Endometrial microvascular endothelial cells (primary cell): Measurements from ENCODE around the gene TMEM106C. TPM values are rescaled to one million over a fixed set of nuclear protein-coding genes. Genes with fewer than 3 reads are reported as not detected.

Experiments used
- in situ Hi-C: cut with HindIII; loops from 2 replicates; pipeline ENCODE4 v1.10.0; 2017; ENCODE audit warnings: low sequenced_read_pairs, low pct_unique_long_range_greater_than_20kb; ENCODE audit errors: inconsistent ontology term
- total RNA-seq: library from RNA; depleted of rRNA; stranded (reverse); fragments of >200 nt; gene quantifications from one replicate; pipeline ENCODE4 v1.2.3, GENCODE V29; 2015; ENCODE audit errors: inconsistent ontology term

Gene TMEM106C
- total RNA-seq, 1 donor from 2014 or later, result 115 TPM

DNA sequence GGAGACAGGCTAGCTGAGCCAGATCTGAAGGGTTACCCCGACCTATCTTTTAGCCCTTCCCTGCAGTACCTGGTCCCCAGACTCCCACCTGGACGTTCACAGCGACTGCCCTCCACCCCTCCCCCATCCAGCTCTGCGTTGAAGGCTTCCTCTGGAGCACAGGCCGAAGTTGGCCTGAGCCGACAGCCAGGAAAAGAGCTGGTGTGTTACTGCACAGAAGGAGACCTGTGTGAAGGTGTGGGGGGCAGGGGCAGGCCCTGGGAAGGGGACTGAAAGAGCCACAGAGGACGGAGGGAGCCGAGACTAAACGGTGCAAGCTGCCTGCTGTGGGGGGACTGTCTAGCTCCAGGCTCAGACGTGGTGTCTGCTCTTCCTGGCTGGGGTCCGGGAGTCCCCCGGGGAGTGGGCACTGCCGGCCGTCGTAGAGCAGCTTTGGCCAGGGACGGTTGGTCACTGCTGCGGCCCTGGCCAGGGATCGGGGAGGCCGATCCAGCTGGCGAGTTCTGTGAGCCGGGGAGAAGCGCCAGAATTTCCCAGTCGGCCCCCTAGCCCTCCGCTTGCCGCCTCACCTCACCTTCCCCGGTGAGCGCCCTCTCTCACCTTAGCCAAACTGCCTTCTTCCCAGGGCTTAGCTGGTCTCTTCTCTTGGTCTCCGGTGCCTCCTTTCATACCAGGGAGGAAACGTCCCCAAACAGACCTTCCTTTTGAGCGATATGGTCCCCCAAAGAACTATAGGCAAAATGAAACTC is 41.8 kb downstream of the TMEM106C start:
- in situ Hi-C loops, result no loop called here

DNA sequence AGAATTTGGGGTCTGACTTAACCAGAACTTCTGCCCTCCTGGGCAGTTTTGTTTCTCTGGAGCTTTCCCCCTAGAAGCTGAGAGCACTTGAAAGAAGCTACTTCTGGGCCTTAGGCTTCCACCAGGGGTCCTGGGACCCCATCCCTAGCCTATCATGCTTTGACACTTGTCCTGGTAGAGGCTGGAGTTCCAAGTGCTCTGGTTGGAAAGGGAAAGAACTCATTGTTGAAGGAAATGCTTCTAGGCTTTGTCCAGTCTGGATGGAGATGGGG is 42.3 kb downstream of the TMEM106C start:
- in situ Hi-C loops, result no loop called here

DNA sequence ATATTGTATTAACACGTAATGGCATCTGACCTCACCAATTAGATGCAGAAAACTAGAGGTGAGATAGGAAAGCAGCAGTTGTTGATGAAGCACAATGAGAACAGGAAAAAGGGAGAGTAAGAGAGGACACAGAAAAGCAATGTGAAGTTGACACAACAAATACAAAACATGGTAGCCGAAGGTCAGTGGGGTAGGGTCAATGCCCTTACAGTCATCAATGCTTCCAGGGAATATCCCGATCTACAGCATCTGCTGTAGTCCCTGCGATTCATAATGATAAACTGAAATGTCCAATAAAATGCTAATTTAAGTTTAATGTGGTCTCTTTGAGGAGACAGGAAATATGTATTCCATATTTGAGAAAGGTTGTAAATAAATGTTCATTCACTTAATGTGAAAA is 43.8 kb downstream of the TMEM106C start:
- in situ Hi-C loops, result no loop called here

DNA sequence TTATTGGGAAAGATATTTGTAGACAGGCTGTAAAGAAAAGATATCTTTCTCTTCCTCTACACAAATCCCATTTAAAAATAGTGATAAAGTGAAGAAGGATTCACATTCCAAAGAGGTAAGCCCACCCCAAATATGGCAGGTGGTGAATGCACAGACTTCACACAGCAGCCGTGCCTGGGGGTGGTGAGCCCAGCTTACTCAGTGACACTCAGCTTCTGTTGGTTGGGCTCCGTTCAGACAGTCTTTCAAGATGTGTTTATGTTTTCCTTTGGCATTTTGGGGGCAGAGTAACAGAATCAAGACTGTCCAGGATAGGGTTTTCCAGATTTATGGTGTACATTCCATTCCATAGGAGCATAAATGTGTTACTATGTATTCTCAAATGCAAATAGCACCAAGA is 45.0 kb downstream of the TMEM106C start:
- in situ Hi-C loops, result no loop called here

DNA sequence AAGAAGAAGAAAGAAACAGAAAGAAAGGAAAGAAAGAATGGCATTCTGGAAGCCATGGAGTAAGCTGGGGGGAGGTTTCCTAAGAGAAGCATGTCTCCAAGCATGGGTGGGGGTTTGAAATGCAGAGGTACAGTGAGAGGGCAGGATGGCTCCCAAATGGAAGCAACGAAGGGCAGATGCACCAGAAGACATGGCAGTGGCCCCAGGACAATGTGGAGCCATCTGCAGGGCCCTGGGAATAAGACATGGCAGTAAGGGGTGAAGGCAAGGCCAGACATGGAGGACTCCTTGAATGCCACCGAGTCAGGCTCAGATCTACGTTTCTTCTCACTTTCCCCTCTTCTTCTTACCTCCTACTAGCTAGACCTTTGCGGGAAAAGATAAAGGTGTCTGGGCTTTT is 45.6 kb downstream of the TMEM106C start:
- in situ Hi-C loops, result no loop called here

DNA sequence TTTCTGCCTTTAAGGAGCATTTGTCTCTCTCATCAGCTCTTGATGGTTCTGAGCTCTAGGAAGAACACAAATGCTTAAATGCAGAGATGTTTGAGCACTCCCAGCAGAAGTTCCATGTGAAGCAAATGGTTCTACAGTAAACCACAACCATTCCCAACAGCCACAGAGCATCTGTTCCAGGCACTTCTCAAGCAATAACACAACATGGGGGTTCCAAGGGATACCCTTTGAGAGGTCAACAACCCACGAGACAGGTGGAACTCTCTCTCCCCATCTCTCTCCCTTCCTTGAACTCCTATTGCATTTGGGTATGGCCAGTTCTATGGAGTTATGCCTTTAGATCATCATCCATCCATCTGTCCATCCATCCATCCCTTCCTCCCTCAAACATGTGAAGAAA is 46.1 kb downstream of the TMEM106C start:
- in situ Hi-C loops, result no loop called here

DNA sequence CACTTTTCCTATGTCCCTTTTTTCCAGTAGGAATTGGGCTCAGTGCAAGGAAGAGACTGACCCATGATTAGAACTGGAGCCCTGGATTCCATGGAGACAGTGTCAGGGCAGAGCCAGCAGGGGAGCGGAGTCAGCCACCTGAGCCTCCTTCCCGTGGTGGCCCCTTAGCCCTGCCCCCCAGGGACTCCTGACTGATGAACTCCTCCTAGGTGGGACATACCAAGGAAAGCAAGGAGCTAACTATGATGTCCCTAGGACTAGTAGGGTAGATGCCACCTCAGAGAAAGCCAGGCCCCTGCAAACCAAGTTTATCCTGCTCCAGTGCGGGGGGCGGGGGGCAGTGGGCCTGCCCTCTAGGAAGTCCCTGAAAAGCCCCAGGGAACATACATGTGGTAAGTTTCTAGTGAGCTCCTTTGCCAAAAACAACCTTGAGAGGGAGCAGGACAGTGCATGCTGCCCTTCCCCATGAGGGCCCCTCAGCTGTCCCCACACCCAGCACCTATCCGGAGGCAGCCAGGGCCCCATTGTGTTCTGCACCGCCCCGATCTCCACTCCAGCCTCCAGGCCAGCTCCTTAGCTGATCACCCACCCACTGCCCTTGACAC is 47.1 kb downstream of the TMEM106C start:
- in situ Hi-C loops, result no loop called here

DNA sequence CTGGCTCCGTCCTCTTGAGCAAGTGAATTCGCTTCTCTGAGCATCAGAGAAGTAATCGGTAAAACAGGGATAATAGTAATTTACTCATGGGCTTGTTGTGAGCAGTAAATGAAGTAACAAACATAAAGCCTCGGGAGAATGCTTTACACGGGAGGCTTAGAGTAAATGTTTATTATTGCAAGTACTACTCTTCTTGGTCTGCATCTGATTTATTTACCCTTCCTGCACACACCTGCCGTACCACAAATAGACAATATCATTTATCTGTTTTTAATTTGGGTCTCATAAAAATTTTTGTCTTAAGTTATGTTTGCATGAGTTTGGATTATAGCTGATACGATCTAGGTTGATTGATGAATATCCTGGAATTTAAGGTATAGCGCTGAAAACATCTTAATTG is 48.7 kb downstream of the TMEM106C start:
- in situ Hi-C loops, result no loop called here

DNA sequence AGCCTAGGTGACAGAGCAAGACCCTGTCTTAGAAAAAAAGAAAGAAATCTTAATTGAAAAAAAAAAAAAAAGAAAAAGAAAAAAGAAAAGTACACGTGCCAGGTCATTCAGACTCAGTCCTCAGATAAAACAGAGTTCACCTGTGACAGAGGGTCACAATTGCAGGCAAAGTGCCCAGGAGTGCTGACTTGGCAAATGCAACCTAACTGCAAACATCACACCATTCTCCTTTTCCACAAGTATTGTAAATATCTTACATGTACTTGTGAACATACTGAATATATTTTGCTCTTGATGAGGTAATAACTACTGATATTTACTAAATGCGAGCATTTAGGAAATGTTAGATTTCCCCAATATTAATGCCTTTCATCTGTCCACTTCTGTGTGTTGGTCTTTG is 49.9 kb downstream of the TMEM106C start:
- in situ Hi-C loops, result no loop called here

DNA sequence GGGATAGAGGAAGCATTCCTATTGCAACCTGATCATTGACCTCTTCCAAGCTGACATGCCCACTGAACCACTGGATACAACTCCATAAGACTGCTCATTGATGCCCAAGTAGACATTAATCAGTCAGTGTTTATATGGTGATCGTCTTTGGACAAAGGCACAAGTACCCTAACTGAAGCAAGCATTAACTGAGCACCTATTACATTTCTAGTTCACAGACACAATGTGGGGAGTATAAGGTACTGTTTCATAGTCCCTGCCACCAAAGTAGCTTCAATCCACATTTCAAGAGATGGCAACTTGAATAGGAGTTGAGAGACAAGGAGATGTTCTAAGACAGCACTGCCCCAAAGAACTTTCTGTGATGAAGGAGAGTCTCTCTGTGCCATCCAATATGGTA is 51.7 kb downstream of the TMEM106C start:
- in situ Hi-C loops, result no loop called here

DNA sequence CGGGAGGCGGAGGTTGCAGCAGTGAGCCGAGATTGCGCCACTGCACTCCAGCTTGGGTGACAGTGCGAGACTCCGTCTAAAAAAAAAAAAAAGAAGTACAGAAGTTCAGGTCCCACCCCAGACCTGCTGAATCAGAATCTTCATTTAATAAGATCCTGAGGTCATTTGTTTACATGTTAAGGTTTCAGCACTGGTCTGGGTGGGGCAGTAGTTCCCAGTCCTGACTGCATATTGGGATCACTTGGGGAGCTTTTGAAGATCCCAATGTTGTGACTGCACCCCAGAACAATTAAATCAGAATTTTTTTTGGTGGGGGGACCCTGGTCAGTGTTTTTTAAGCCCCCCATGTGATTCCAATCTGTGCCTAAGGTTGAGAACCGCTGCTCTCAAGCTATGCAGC is 52.6 kb downstream of the TMEM106C start:
- in situ Hi-C loops, result no loop called here

DNA sequence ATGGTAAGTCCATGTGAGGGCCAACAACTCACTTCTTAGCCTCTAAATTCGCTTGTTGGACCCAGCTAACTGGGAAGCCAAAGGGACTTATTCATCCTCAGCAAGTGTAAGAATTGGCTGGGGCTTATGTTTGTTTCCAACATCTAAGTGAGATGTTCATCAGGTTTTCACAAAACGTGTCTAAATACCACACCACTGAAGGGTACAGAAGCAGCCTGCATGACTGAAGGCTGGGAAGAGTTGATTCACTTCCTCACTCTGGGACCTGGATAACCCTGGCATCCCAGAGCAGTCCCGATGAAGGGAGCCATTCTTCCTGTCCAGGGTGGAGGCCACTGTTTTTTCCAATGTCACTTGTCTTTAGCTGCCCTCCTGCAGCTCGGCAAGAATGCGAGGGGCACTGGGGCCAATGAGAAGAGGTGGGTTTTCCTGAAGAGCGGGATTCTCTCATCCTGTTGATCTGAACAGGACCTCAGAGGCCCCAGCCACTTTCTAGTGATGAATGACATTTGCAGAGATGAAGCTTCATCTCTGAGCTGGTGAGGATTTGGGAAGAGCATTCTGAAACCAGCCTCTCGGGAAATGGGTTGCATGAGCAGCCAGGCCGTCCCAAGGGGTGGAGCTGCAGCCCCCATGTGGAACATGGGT is 53.1 kb downstream of the TMEM106C start:
- in situ Hi-C loops, result no loop called here

DNA sequence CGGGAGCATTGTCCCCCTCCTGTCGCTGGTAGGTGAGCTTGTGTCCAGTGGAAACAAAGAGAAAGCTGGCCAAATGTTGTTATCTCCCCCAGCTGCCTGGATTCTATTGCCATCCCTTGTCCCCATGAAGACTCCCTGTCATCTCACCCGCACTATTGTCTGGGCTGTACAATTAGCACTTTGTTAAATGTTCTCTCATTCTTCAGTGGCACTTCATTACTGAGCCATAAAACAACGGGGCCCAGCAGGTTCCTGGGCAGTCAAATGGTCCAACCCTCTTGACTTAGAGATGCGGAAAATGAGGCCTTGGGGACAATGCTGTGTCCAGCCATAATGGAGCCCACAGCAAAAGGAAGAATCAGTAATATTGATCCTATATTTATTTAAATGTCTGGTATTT is 54.1 kb downstream of the TMEM106C start:
- in situ Hi-C loops, result no loop called here

DNA sequence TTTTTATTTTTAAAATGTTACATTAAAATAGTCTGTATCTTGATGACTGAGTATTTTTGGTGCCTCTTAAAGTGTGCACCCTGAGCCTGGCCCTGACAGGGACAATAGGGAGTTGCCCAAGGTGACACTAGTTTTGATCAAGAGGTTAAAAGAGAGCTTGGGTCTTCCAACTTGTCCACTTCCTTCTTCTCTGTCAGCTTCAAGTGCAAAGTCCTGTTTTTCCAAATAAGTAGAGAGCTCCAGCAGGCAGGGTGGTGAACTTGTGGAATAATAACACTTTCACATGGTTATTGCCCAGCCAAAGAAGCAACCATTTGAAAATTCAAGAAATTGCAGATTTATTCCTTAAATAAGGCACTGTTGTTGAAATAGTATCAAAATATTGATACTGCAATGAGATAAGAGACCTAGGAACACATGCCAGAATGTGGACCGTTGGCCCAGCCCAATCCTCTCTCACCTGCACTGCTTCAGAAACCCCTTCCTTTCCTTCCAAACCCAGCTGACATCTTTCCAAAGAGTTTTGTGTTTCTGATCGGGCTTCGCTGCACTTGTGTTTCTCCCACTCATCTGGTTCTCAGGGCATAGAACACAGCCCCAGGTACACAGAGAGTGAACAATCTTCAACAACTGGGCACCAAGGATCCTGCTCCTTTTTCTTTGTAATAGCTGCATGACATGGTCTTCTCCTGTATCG is 54.7 kb downstream of the TMEM106C start:
- in situ Hi-C loops, result no loop called here

Other genes with a start within 250 kb of the TMEM106C start
- gene ENDOU, start 238.1 kb upstream of the TMEM106C start, total RNA-seq, result not detected
- 27.8 TPM for gene RAPGEF3, start 204.7 kb upstream of the TMEM106C start, total RNA-seq
- 18.5 TPM for gene SLC48A1, start 190.4 kb upstream of the TMEM106C start, total RNA-seq
- 84.6 TPM for gene HDAC7, start 143.7 kb upstream of the TMEM106C start, total RNA-seq
- gene VDR, start 58.6 kb upstream of the TMEM106C start, total RNA-seq, result 3.6 TPM
- gene COL2A1, start 40.9 kb downstream of the TMEM106C start, total RNA-seq, result not detected
- gene SENP1, start 142.5 kb downstream of the TMEM106C start, total RNA-seq, result 20.0 TPM
- gene PFKM, start 155.8 kb downstream of the TMEM106C start, total RNA-seq, result 70.6 TPM
- 19.1 TPM for gene ASB8, start 193.9 kb downstream of the TMEM106C start, total RNA-seq
- 0.28 TPM for gene CCDC184, start 220.0 kb downstream of the TMEM106C start, total RNA-seq
- gene OR10AD1, start 239.7 kb downstream of the TMEM106C start, total RNA-seq, result not detected